ENCODE results near the gene FMN1.

DNA sequence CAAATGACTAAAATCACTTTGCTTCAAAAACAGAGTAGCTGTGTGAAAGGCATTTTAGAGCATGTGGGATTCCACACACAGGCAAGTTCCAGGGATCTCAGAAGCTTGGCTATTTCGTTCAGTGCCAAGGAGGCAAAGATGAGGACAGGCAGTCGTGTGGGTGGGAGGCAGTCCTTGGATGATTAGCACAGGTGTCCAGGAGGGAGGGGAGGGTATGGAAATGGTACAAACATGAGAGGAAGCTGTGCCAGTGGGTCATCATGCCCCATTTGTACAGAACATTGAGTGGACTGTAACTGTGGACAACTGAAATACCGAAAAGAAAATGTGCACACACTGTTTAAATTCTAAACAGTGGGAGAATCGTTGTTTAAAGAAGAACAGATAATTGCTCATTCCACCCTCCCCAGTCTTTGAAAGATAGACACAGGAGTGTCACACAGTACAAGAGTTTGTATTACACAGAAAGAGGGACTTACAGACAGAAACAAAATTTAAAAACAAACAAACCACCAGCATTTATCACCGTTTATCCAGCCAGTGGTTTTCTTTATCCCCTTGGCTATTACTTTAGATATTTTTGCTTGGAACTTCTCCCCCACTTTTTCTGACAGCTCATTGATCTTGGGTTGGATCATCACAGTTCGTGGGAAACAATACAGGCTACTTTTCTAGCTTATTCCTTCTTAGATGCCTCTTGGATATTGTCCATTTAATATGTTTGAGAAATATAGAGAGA lies 353.8 kb downstream of the FMN1 start:
- TF ChIP-seq POLR2A (IDR thresholded peaks at IDR 0.05): no peak
- TF ChIP-seq, protein P1, sequence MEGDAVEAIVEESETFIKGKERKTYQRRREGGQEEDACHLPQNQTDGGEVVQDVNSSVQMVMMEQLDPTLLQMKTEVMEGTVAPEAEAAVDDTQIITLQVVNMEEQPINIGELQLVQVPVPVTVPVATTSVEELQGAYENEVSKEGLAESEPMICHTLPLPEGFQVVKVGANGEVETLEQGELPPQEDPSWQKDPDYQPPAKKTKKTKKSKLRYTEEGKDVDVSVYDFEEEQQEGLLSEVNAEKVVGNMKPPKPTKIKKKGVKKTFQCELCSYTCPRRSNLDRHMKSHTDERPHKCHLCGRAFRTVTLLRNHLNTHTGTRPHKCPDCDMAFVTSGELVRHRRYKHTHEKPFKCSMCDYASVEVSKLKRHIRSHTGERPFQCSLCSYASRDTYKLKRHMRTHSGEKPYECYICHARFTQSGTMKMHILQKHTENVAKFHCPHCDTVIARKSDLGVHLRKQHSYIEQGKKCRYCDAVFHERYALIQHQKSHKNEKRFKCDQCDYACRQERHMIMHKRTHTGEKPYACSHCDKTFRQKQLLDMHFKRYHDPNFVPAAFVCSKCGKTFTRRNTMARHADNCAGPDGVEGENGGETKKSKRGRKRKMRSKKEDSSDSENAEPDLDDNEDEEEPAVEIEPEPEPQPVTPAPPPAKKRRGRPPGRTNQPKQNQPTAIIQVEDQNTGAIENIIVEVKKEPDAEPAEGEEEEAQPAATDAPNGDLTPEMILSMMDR (IDR thresholded peaks at IDR 0.05): no peak

All from esophagus squamous epithelium (tissue), 4 donors.